Endometrium (tissue), 2 donors: ENCODE results near the gene TAGLN.
"Not testable (repeated sequence)": the region's sequence is repeated elsewhere in the genome, so short reads cannot be mapped to it uniquely, and the experiment has no call there.

ENCODE experiments used
- FAIRE-seq: peaks from 2 replicates; lab custom pipeline; 2012; peaks lifted over from hg19 to GRCh38; lab: Jason Lieb, UNC
- donor health status: control.
- donor health status: control.

TAGLN gene

GRCh38 chr11:117195761-117196160 is 3.4 kb upstream of the TAGLN start:
- no peak for FAIRE-seq

GRCh38 chr11:117197006-117197405 is 2.2 kb upstream of the TAGLN start:
- FAIRE-seq, result no peak

- no peak for FAIRE-seq
These were observed 1.4 kb upstream of the TAGLN start for GRCh38 chr11:117197516-117198456.

- no peak for FAIRE-seq
These were observed 557 bp upstream of the TAGLN start for GRCh38 chr11:117198613-117199012.

GRCh38 chr11:117199916-117200812 is 994 bp downstream of the TAGLN start:
- no peak for FAIRE-seq

GRCh38 chr11:117200813-117201657 is 1.9 kb downstream of the TAGLN start:
- no peak for FAIRE-seq

GRCh38 chr11:117201658-117202305 is 2.6 kb downstream of the TAGLN start:
- FAIRE-seq, result no peak

- FAIRE-seq, result no peak
These were observed 3.4 kb downstream of the TAGLN start for GRCh38 chr11:117202386-117203068.

GRCh38 chr11:117203069-117203407 is 3.9 kb downstream of the TAGLN start:
- no peak for FAIRE-seq

- FAIRE-seq, result no peak
These were observed 5.3 kb downstream of the TAGLN start for GRCh38 chr11:117204283-117205080.

- FAIRE-seq, result no peak
These were observed 6.1 kb downstream of the TAGLN start for GRCh38 chr11:117205211-117205818.

GRCh38 chr11:117206111-117206510 is 6.9 kb downstream of the TAGLN start:
- not testable (repeated sequence) for FAIRE-seq

GRCh38 chr11:117206859-117207258 is 7.7 kb downstream of the TAGLN start:
- FAIRE-seq, result not testable (repeated sequence)

GRCh38 chr11:117207481-117207880 is 8.3 kb downstream of the TAGLN start:
- FAIRE-seq, result not testable (repeated sequence)

- FAIRE-seq, result not testable (repeated sequence)
These were observed 9.5 kb downstream of the TAGLN start for GRCh38 chr11:117208710-117209109.

GRCh38 chr11:117209351-117210125 is 10.4 kb downstream of the TAGLN start:
- not testable (repeated sequence) for FAIRE-seq

- FAIRE-seq, result no peak
These were observed 11.4 kb downstream of the TAGLN start for GRCh38 chr11:117210620-117211019.

- no peak for FAIRE-seq
These were observed 13.7 kb downstream of the TAGLN start for GRCh38 chr11:117212697-117213355.
